Measurements from ENCODE around the gene SCYGR3.
"Not testable (repeated sequence)": the region's sequence is repeated elsewhere in the genome, so short reads cannot be mapped to it uniquely, and the experiment has no call there.

SCYGR3 gene

GRCh38 chr2:227612546-227613271 lies 1.9 kb downstream of the SCYGR3 start:
- no peak for DNase-seq

- no peak for DNase-seq
These were observed 4.5 kb downstream of the SCYGR3 start for GRCh38 chr2:227610123-227610522.

GRCh38 chr2:227608561-227609338 lies 5.9 kb downstream of the SCYGR3 start:
- peak; percentile 24 for DNase-seq

GRCh38 chr2:227607941-227608340 lies 6.7 kb downstream of the SCYGR3 start:
- no peak for DNase-seq

- DNase-seq: no peak
These were observed 8.2 kb downstream of the SCYGR3 start for GRCh38 chr2:227606476-227606875.

- DNase-seq: no peak
These were observed 12.3 kb downstream of the SCYGR3 start for GRCh38 chr2:227602358-227602757.

- DNase-seq: not testable (repeated sequence)
These were observed 15.7 kb downstream of the SCYGR3 start, which contains the start of gene SCYGR2 for GRCh38 chr2:227598835-227599503. Gene SCYGR2, plus strand, starts transcription at chr2:227598893. Its CDS starts 0 bp downstream, at chr2:227598893.

GRCh38 chr2:227597998-227598397 lies 16.6 kb downstream of the SCYGR3 start:
- DNase-seq: no peak

GRCh38 chr2:227597036-227597435 lies 17.6 kb downstream of the SCYGR3 start:
- no peak for DNase-seq

- no peak for DNase-seq
These were observed 18.8 kb downstream of the SCYGR3 start for GRCh38 chr2:227595797-227596196.

- no peak for DNase-seq
These were observed 21.8 kb downstream of the SCYGR3 start for GRCh38 chr2:227592694-227593387.

GRCh38 chr2:227582369-227582768 lies 32.3 kb downstream of the SCYGR3 start:
- no peak for DNase-seq

GRCh38 chr2:227579791-227580190 lies 34.8 kb downstream of the SCYGR3 start:
- DNase-seq: no peak

- DNase-seq: no peak
These were observed 36.0 kb downstream of the SCYGR3 start for GRCh38 chr2:227578642-227579041.

GRCh38 chr2:227577555-227577954 lies 37.1 kb downstream of the SCYGR3 start:
- DNase-seq: no peak

- no peak for DNase-seq
These were observed 37.8 kb downstream of the SCYGR3 start for GRCh38 chr2:227576812-227577211.

GRCh38 chr2:227576110-227576509 lies 38.5 kb downstream of the SCYGR3 start:
- no peak for DNase-seq

- DNase-seq: no peak
These were observed 44.0 kb downstream of the SCYGR3 start for GRCh38 chr2:227570615-227571014.

- no peak for DNase-seq
These were observed 45.8 kb downstream of the SCYGR3 start for GRCh38 chr2:227568852-227569169.

- no peak for DNase-seq
These were observed 48.6 kb downstream of the SCYGR3 start for GRCh38 chr2:227566012-227566411.

- DNase-seq: no peak
These were observed 49.6 kb downstream of the SCYGR3 start for GRCh38 chr2:227565080-227565479.
